ENCODE measurements around the gene FCHO1. TPM values are rescaled to one million over a fixed set of nuclear protein-coding genes. Genes with fewer than 3 reads are reported as not detected.

Gene FCHO1
- total RNA-seq, 4 donors from 2014 or later, result 2.3 to 41.3 (median 5.3) TPM

DNA sequence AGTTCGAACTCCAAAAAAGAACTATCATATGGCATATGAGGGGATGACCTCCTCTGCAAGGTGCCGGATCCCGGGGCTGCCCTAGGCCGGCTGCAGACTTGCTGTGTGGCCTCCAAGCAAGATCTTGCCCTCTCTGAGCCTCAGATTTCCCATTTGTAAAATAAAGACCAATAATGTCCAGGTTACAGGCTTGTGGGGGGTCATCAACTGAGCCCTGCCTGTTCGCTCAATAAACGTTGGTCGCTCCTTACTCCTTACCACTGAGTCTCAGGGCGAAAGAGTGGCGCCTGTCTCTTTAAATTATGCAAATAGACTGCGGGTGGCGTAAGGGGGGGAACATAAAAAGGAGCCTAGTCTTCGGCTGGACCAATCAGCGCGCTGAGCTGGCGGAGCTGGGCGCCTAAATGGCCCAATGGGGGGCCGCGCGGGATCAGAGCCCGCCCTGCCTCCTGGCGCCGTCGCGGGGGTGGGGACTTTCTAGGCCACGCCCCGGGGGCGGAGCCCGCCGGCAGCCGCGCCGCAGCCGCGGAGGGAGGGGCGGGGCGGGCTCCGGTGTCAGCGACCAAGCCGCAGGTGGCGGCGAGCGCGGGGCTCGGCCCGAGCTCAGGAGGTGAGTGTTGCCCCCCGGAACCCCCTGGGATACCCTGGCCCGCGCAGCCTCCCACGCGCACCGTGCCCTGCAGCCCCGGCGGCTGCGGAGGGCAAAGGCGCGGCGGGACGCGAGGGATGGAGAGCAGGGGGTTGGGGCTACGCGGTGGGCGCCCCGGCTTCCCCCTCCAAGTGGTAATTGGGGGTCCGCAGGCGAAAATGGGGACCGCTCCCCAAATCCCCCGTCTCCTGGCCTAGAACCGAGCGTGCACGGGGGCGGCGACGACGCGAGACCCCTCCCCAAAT lies 3.8 kb upstream of the FCHO1 start:
- Histone ChIP-seq H3K27me3 (no peaks in the 10 kb centered on the region), H3K27ac (peak overlapping the region in 2 of 4 donors; percentile 25 to 81), H3K9me3 (no peaks in the 10 kb centered on the region), H3K4me3 (peak overlapping the region; percentile 63 to 83 (median 65)), H3K36me3 (no peaks in the 10 kb centered on the region), H3K4me1 (peaks cover 0 to 22% (median 5%) of the 10 kb centered on the region in 4 donors)
- DNase-seq, result peak; percentile 93 to 98 (median 95)
- no peak for TF ChIP-seq POLR2A (IDR thresholded peaks at IDR 0.05)
- TF ChIP-seq, protein P1, sequence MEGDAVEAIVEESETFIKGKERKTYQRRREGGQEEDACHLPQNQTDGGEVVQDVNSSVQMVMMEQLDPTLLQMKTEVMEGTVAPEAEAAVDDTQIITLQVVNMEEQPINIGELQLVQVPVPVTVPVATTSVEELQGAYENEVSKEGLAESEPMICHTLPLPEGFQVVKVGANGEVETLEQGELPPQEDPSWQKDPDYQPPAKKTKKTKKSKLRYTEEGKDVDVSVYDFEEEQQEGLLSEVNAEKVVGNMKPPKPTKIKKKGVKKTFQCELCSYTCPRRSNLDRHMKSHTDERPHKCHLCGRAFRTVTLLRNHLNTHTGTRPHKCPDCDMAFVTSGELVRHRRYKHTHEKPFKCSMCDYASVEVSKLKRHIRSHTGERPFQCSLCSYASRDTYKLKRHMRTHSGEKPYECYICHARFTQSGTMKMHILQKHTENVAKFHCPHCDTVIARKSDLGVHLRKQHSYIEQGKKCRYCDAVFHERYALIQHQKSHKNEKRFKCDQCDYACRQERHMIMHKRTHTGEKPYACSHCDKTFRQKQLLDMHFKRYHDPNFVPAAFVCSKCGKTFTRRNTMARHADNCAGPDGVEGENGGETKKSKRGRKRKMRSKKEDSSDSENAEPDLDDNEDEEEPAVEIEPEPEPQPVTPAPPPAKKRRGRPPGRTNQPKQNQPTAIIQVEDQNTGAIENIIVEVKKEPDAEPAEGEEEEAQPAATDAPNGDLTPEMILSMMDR (IDR thresholded peaks at IDR 0.05), result peak in 1 of 6 experiments; percentile 8

DNA sequence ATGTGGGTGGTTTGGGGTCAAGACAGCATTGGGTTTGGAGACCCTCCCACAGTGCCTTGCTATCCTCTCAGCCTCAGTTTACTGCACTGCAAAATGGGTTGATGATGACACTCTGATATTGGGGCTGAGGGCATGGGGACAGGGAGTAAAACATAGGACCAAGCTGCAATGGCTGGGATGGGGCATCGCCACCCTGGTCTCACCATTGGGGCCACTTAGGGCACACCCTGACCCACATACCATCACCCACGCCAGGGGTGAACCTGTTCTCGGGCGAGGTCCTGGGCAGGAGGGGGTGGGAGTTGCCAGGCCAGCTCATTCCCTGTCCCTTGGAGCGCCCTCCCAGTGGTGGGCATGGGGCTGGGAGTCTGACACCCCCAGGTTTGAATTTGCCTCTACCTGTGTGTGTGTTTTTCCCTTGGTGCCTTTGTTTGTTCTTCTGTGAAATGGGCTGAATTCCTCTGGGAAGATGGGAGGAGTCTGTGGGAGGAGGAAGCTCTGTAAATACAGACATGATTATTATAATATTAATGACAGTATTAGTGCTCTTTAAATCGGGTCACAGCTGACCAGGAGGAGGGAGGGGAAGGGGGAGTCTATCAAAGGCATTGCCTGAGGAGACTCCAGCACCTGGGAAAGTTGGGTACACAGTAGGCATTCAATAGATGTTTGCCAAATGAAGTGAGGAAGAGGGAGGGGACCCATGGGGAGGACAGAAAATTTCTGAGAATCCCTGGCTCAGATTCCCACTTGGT lies 2.2 kb upstream of the FCHO1 start:
- TF ChIP-seq, protein P1 (IDR thresholded peaks at IDR 0.05), result no peak
- TF ChIP-seq POLR2A (IDR thresholded peaks at IDR 0.05), result no peak
- H3K4me1 ChIP-seq, result peaks cover 0 to 22% (median 5%) of the 10 kb centered on the region in 4 donors
- no peak overlapping the region for H3K4me3 ChIP-seq
- DNase-seq, result no peak
- H3K9me3 ChIP-seq, result no peaks in the 10 kb centered on the region
- peak overlapping the region in 1 of 4 donors; percentile 90 for H3K27ac ChIP-seq
- H3K36me3 ChIP-seq, result no peaks in the 10 kb centered on the region
- H3K27me3 ChIP-seq, result no peaks in the 10 kb centered on the region

DNA sequence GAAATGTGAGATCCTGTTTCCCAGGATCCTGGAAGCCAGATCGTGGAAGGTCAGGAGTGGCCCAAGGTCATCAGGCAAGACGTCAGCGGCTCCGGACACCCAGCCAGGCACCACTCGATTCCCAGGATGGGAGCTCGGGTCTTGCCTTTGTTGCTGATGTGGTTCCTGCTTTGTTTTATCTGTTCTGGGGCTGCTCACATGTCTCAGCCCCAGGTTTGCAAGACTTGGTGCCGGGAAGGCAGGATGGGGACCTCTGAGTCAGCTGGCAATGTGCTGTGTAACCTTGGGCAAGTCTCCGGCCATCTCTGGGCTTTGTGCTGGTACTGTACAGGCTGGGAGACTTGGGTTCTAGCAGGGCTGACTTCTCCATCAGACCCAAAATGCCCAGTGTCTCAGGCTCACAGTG lies 1.4 kb upstream of the FCHO1 start:
- Histone ChIP-seq H3K9me3 (no peaks in the 10 kb centered on the region), H3K4me1 (peaks cover 0 to 30% (median 5%) of the 10 kb centered on the region in 4 donors), H3K27ac (peak overlapping the region in 1 of 4 donors; percentile 90), H3K27me3 (no peaks in the 10 kb centered on the region), H3K36me3 (no peaks in the 10 kb centered on the region), H3K4me3 (no peak overlapping the region)
- DNase-seq, result no peak
- TF ChIP-seq, protein P1 (IDR thresholded peaks at IDR 0.05), result no peak

DNA sequence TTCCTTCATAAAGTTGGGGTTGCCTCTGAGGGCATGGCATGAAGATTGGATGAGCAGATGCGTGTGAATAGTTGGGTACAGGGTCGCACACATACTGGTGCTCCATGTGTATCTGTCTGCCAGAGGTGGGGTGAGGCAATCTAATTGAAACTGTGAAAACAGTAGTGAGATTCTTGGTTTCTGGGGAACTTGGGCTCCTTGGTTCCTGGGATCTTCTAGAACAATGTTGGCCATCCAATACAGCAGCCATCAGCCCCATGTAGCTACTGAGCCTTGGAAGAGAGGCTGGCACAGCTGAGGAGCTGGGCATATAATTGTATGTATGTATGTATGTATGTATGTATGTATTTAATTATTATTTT lies 616 bp downstream of the FCHO1 start:
- H3K27ac ChIP-seq, result peak overlapping the region; percentile 61 to 90 (median 78)
- TF ChIP-seq, protein P1 (IDR thresholded peaks at IDR 0.05), result no peak
- no peak for TF ChIP-seq POLR2A (IDR thresholded peaks at IDR 0.05)
- no peak for DNase-seq
- peaks cover 0 to 41% (median 11%) of the 10 kb centered on the region in 4 donors for H3K4me1 ChIP-seq
- peak overlapping the region; percentile 25 to 47 (median 40) for H3K4me3 ChIP-seq
- no peaks in the 10 kb centered on the region for H3K27me3 ChIP-seq
- H3K9me3 ChIP-seq, result no peaks in the 10 kb centered on the region
- H3K36me3 ChIP-seq, result no peaks in the 10 kb centered on the region

DNA sequence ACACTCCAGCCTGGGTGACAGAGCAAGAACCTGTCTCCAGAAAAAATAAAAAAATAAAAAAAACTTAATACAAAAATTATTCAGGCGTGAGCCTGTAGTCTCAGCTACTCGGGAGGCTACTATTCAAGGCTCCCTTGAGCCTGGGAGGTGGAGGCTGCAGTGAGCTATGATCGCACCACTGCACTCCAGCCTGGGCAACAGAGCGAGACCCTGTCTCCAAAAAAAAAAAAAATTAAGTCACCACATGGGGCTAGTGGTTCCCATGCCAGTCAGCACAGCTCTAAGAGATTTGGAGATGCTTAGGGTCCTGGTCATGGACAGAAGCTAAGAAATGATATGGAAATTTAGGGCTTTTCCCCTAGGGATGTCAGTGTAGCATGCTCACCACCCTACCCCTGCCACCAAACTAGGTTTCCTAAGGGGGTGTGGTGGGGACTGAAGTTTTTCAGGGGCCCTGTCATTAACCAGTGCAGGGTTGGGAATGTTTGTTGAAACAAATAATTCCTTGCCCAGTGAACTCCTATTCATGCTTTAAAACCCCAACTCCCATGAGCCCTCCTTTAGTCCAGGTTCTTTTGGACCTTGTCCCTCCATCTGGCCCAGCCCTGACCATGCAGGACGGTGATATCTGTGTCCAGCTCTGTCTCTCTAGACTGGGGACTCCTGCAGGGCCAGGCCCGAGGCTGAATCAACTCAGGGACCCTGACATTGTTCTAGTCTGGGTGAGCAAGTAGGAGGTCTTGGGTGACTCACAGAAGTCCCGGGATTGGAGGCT lies 1.8 kb downstream of the FCHO1 start:
- Histone ChIP-seq H3K27me3 (no peaks in the 10 kb centered on the region), H3K4me3 (no peak overlapping the region), H3K27ac (peak overlapping the region in 1 of 4 donors; percentile 90), H3K9me3 (no peaks in the 10 kb centered on the region), H3K4me1 (peaks cover 0 to 36% (median 8%) of the 10 kb centered on the region in 4 donors), H3K36me3 (no peaks in the 10 kb centered on the region)
- no peak for TF ChIP-seq POLR2A (IDR thresholded peaks at IDR 0.05)
- TF ChIP-seq, protein P1 (IDR thresholded peaks at IDR 0.05), result no peak
- no peak for DNase-seq

Measured in Peyer's patch (tissue), 4 donors.